ENCODE data around the gene MCUR1. TPM values are rescaled to one million over a fixed set of nuclear protein-coding genes. Genes with fewer than 3 reads are reported as not detected.

The MCUR1 gene
- total RNA-seq, 1 experiment from 2014 or later, result 33.1 TPM

- Histone ChIP-seq H3K27ac (ENCODE audit: low read length) (no peak overlapping the region), H3K36me3 (ENCODE audit: control insufficient read depth, insufficient read depth, low read length) (no peaks in the 10 kb centered on the region), H3K4me3 (ENCODE audit: low read depth in 2 of 2, low read length in 2 of 2) (no peak overlapping the region), H3K4me1 (ENCODE audit: control insufficient read depth, insufficient read depth, low read length) (no peaks in the 10 kb centered on the region), H3K9me3 (ENCODE audit: control insufficient read depth, insufficient read depth, low read depth, low read length) (no peaks in the 10 kb centered on the region), H3K27me3 (ENCODE audit: control insufficient read depth, insufficient read depth, low read length) (no peaks in the 10 kb centered on the region)
- ChIA-PET CTCF (no interaction called here), POLR2A (no interaction called here)
- ATAC-seq (no peak), DNase-seq (ENCODE audit: low read depth, low spot score) (no peak)
- no TSS peak for BruUV-seq (replicated peaks)
- in situ Hi-C loops (cut with HindIII; ENCODE audit: low pct_unique_long_range_greater_than_20kb, low sequenced_read_pairs) (no loop called here), intact Hi-C loops (cut with micrococcal nuclease; ENCODE audit: unreplicated experiment) (no loop called here)
- TF ChIP-seq POLR2AphosphoS5 (IDR thresholded peaks at IDR 0.05; ENCODE audit: low read depth, low read length) (no peak), TCF7L2 (IDR thresholded peaks at IDR 0.05; ENCODE audit: low read depth, low read length) (no peak)
Measured at GRCh38 chr6:13743736-13744127, 70.6 kb downstream of the MCUR1 start.

GRCh38 chr6:13742961-13743735 is 71.2 kb downstream of the MCUR1 start:
- TF ChIP-seq POLR2AphosphoS5 (IDR thresholded peaks at IDR 0.05; ENCODE audit: low read depth, low read length), result no peak
- no peak for TF ChIP-seq CTCF (IDR thresholded peaks at IDR 0.05)
- no peak for TF ChIP-seq SIN3A (IDR thresholded peaks at IDR 0.05; ENCODE audit: borderline replicate concordance, insufficient read depth, low read depth, low read length)
- no peak for TF ChIP-seq TCF7L2 (IDR thresholded peaks at IDR 0.05; ENCODE audit: low read depth, low read length)
- TF ChIP-seq REST (IDR thresholded peaks at IDR 0.05; ENCODE audit: insufficient read depth in 1 of 2, low read depth in 2 of 2, low read length in 1 of 2), result no peak
- ATAC-seq, result no peak
- POLR2A ChIA-PET, result no interaction called here
- H3K27ac ChIP-seq (ENCODE audit: low read length), result no peak overlapping the region
- no peaks in the 10 kb centered on the region for H3K27me3 ChIP-seq (ENCODE audit: control insufficient read depth, insufficient read depth, low read length)
- H3K4me1 ChIP-seq (ENCODE audit: control insufficient read depth, insufficient read depth, low read length), result no peaks in the 10 kb centered on the region
- intact Hi-C loops (cut with micrococcal nuclease; ENCODE audit: unreplicated experiment), result no loop called here
- H3K4me3 ChIP-seq (ENCODE audit: low read depth in 2 of 2, low read length in 2 of 2), result no peak overlapping the region
- no TSS peak for BruUV-seq (replicated peaks)
- in situ Hi-C loops (cut with HindIII; ENCODE audit: low pct_unique_long_range_greater_than_20kb, low sequenced_read_pairs), result no loop called here
- no peaks in the 10 kb centered on the region for H3K36me3 ChIP-seq (ENCODE audit: control insufficient read depth, insufficient read depth, low read length)
- no peaks in the 10 kb centered on the region for H3K9me3 ChIP-seq (ENCODE audit: control insufficient read depth, insufficient read depth, low read depth, low read length)
- DNase-seq (ENCODE audit: low read depth, low spot score), result no peak
- CTCF ChIA-PET, result no interaction called here

- TF ChIP-seq SIN3A (IDR thresholded peaks at IDR 0.05; ENCODE audit: borderline replicate concordance, insufficient read depth, low read depth, low read length) (no peak), POLR2AphosphoS5 (IDR thresholded peaks at IDR 0.05; ENCODE audit: low read depth, low read length) (no peak), TCF7L2 (IDR thresholded peaks at IDR 0.05; ENCODE audit: low read depth, low read length) (no peak), CTCF (IDR thresholded peaks at IDR 0.05) (no peak), REST (IDR thresholded peaks at IDR 0.05; ENCODE audit: insufficient read depth in 1 of 2, low read depth in 2 of 2, low read length in 1 of 2) (no peak)
- DNase-seq (ENCODE audit: low read depth, low spot score) (no peak), ATAC-seq (no peak)
- Histone ChIP-seq H3K9me3 (ENCODE audit: control insufficient read depth, insufficient read depth, low read depth, low read length) (no peaks in the 10 kb centered on the region), H3K27ac (ENCODE audit: low read length) (no peak overlapping the region), H3K4me3 (ENCODE audit: low read depth in 2 of 2, low read length in 2 of 2) (no peak overlapping the region), H3K36me3 (ENCODE audit: control insufficient read depth, insufficient read depth, low read length) (no peaks in the 10 kb centered on the region), H3K4me1 (ENCODE audit: control insufficient read depth, insufficient read depth, low read length) (no peaks in the 10 kb centered on the region), H3K27me3 (ENCODE audit: control insufficient read depth, insufficient read depth, low read length) (no peaks in the 10 kb centered on the region)
- intact Hi-C loops (cut with micrococcal nuclease; ENCODE audit: unreplicated experiment), result no loop called here
- POLR2A ChIA-PET, result no interaction called here
- no TSS peak for BruUV-seq (replicated peaks)
- in situ Hi-C loops (cut with HindIII; ENCODE audit: low pct_unique_long_range_greater_than_20kb, low sequenced_read_pairs), result no loop called here
- CTCF ChIA-PET, result no interaction called here
Measured at GRCh38 chr6:13741365-13741764, 73.0 kb downstream of the MCUR1 start.

Measured in Panc1 (cell line).